HG03108 (cell line): ENCODE results near the gene KLHL3.
A peak's percentile ranks its signal among the peaks of the same experiment; 100 is the strongest.
"Not testable (repeated sequence)": the region's sequence is repeated elsewhere in the genome, so short reads cannot be mapped to it uniquely, and the experiment has no call there.

Experiments
- ATAC-seq: cut with Tn5 transposase; IDR thresholded peaks from one replicate; pipeline ENCODE4 v1.9.1; 2021; ENCODE audit warnings: moderate library complexity; ENCODE audit not compliant: unreplicated experiment

KLHL3 gene, protein sequence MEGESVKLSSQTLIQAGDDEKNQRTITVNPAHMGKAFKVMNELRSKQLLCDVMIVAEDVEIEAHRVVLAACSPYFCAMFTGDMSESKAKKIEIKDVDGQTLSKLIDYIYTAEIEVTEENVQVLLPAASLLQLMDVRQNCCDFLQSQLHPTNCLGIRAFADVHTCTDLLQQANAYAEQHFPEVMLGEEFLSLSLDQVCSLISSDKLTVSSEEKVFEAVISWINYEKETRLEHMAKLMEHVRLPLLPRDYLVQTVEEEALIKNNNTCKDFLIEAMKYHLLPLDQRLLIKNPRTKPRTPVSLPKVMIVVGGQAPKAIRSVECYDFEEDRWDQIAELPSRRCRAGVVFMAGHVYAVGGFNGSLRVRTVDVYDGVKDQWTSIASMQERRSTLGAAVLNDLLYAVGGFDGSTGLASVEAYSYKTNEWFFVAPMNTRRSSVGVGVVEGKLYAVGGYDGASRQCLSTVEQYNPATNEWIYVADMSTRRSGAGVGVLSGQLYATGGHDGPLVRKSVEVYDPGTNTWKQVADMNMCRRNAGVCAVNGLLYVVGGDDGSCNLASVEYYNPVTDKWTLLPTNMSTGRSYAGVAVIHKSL

DNA sequence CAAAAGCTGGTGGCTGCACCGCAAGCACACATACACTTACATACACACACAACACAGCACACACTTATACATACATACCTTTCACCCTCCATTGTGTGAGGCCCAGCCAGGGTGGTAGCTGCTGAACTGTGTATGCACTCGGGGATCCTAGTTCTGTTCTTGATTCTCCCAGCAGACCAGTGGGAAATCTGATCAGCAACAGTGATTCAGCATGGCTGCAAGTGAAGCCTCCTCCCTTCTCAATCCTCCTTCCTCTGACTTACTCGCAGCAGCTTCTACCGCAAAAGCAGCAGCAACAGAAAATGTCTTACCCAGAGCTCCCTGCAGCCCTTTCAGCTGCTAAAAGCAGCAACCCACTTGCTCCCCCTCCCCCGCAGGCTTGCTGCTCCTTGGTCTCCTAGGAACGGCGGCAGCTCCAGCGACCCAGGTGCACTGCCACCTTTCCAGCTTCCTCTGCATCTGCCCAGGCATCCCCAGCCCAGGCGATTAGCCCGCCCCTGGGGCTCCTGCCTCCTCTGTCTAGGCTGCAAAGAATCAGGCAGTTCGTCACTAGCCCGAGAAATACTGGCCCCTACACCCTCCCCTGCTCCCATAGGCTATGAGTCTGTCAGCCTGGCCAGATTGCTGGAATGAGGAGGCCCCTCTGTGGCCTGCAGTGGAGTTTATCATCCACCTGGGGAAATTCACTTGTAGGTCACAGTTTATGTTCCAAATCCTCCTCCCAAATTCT, at the start of gene KLHL3:
Gene KLHL3, minus strand, starts transcription at position 535 of the 730 bp plus-strand sequence. Its CDS starts 443 bp downstream, at position 92.
- ATAC-seq = peak; percentile 54

DNA sequence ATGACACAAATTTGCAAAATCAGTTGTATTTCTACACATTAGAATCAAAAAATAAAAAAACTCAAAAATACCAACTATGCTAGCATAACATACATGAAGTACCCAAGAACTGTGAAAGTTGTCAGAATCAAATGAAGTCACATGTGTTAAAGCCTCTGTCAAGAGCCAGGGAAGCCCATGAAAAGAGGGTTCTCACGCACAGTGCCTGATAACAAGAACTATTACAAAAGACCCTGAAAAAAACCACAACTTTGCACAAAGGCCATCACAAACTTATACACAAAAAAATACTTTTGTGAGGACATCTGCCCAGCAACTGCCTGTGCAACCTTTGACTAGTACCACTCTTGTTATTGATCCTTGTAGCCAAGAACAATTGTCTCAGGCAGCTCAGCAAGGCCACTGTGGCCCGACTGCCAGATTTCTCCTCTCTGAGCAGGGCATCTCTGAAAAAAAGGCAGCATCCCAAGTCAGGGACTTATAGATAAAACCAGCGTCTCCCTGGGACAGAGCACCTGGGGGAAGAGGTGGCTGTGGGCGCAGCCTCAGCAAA, 47.2 kb upstream of the KLHL3 start:
- ATAC-seq = no peak

- ATAC-seq = no peak
Measured at GRCh38 chr5:137782055-137782454, 46.2 kb upstream of the KLHL3 start.

- no peak for ATAC-seq
Measured at GRCh38 chr5:137778772-137779564, 43.1 kb upstream of the KLHL3 start.

GRCh38 chr5:137767937-137768336, 32.0 kb upstream of the KLHL3 start:
- not testable (repeated sequence) for ATAC-seq

DNA sequence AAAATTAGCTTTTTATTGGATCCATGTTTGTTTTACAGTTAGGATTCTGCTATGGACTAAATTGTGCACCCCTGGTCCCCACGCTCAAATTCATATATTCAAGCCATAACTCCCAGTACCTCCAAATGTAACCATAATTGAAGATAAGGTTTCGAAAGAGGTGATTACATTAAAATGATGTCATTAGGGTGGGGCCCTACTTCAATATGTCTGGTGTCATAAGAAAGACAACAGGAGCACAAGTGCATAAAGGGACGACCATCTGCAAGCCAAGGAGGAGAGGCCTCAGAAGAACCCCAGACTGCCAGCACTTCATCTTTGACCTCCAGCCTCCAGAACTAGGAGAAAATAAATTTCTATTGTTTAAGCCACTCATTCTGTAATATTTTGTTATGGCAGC, 25.7 kb upstream of the KLHL3 start:
- ATAC-seq = no peak

GRCh38 chr5:137760719-137761516, 25.0 kb upstream of the KLHL3 start:
- no peak for ATAC-seq

DNA sequence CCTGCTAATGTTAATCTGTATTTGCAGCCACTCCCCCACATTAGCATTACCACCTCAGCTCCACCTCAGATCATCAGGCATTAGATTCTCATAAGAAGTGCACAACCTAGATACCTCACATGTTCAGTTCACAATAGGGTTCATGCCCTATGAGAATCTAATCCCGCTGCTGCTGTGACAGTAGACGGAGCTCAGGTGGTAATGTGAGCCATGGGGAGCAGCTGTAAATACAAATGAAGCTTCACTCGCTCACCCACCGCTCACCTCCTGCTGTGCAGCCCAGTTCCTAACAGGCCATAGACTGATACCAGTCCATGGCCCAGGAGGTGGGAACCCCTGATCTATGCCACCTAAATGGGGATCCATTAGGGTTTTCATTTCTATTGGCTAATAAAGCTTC, 24.4 kb upstream of the KLHL3 start:
- no peak for ATAC-seq

GRCh38 chr5:137758715-137759306, 22.9 kb upstream of the KLHL3 start:
- ATAC-seq = peak; percentile 28

GRCh38 chr5:137758121-137758520, 22.2 kb upstream of the KLHL3 start:
- no peak for ATAC-seq

- no peak for ATAC-seq
Measured at GRCh38 chr5:137757634-137758033, 21.7 kb upstream of the KLHL3 start.

DNA sequence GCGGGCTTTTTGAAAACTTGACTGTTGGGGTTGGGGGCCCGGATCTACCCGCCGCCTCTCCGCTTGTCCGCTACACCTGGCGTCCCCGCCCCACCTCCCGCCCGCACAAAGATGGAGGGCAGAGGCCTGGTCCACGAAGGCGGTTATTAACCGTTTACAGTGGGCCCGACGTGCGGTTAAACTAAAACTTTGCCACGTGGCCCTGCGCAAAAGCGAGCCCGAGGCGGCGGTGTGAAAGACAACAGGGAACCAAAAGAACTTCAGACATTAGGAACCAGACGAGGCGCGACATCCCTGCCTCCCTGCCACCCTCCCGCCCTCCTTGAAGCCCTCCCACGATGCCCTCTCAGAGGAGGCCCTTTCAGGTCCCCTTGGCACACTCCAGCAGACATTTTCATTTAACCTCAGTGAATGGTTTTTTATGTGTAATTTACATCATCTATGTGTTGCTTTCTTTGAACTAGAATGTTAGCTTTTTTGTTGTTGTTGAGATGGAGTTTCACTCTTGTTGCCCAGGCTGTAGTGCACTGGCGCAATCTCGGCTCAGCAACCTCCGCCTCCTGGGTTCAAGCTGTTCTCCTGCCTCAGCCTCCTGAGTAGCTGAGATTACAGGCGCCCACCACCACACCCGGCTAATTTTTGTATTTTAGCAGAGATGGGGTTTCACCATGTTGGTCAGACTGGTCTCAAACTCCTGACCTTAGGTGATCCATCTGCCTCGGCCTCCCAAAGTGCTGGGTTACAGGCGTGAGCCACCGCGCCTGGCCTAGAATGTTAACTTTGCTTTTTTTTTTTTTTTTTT, 19.3 kb upstream of the KLHL3 start:
- no peak for ATAC-seq

DNA sequence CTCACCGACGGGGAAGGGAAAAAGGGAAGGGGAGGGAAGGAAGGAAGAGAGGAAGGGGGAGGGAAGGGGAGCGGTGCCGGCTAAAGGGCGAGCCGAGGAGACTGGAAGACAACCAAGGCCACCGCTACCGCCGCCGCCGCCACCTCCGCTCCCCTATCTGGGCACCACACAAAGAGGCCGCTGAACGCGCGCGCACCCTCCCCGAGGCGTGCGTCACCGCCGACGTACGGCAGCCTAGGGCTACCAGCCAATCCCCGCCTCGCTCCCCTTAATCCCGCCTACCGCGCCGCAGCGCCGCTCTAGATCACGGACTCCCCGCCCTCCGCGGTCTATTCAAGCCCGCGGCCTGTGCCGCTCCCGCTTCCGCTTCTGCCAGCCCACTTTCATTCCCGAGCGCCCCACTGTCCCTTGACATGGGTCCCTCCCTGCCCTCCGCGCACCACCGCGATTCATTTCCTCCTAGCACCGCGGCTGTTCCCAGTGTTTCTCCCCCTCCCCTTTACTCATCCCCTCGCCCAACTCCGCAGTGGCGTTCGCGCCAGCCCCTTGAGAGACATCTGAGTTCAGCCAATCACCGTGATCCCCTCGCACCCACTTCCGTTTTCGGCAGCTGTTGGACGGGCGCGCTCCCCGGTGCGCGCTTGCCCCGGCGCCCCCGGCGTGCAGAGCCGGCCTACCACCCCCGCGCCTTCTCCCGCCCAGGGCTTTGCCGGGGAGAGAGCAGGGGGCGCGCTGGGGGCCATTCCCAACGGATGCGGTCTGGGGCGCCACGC, 18.5 kb upstream of the KLHL3 start, which contains the start of gene HNRNPA0:
Gene HNRNPA0, minus strand, starts transcription at position 176 of the 773 bp plus-strand sequence. CDS start 297 bp downstream, outside the sequence.
- ATAC-seq = peak; percentile 78

GRCh38 chr5:137753691-137754187, 17.9 kb upstream of the KLHL3 start:
- peak; percentile 9 for ATAC-seq

DNA sequence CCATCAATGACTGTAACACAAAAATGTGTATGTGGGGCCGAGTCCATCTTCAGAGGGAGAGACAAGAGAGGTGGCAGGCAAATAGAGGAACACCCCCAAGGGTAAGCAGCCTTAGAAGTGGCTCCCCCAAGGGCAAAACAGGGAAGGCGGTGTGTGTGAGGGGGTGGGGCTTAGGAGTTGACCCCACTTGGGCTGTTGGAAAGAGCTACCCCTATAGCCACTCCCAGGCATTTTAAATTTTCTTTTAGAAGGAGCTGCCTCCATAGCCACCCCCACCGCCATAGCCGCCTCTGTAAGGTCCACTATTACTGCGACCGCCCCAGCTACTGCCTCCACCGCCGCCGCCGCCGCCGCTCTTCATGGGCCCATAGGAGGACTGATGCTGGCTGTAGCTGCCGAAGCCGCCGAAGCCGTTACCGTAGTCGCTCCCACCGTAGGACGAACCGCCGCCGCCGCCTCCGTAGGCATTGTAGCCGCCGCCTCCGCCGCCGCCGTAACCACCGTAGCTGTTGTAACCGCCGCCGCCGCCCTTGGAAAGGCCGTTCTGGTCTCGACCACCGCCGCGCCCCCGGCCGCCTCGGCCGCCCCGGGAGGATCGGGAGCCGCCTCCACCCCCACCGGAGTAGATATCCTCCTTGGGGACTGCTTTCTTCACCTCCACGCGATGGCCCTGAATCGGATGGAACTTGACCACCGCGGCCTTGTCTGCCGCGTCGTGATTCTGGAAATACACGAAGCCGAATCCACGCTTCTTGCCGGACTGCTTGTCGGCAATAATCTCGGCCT, 17.2 kb upstream of the KLHL3 start:
- no peak for ATAC-seq

DNA sequence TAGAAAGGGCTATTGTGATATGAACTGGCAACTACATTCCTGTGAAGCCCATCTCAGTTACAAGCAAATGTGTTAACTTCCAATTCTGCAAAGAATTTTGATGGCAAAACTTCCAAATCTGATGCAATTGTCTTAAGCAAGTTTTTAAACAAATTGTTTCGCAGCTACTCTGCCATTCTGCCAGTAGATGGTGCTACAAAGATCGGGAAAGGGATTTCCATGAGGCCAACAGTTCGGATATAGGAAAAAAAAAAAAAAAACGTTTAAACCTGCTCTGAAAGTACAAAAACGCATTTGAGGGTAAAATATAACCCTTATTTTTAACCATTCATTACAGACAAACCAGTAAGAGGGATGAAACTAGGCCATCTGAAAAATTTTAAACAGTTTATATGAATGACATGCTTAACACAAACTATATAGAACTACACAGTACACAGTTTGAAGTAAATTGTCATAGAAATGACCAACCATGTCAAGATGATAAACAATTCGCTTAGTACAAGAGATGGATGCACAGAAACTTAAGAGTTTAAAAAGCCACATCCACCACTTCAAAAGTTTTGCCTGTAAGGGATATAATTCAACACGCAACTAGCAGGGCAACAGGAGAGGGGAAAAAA, 16.1 kb upstream of the KLHL3 start:
- ATAC-seq = no peak
